ENCODE data around the gene RGSL1. TPM values are rescaled to one million over a fixed set of nuclear protein-coding genes. Genes with fewer than 3 reads are reported as not detected.

RGSL1 gene
- total RNA-seq, 4 donors from 2014 or later: not detected

DNA sequence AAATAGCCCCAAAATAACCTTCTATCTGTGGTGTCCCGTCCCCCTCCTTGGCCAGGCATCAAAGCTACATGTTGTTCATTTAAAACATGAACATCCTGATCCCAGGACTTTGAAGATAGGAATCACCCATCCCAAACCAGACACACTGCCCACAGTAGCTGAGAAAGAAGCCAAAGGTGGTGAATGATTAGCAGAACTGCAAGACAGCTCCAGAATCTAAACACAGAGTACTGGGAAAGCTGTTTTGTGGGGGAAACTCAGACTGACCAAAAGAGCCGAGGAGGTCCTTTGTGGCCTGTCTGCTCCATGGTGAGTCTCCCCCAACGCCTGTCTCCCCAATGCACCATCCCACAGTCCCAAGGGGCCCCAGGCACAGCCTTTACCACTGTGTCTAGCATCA is 42.2 kb upstream of the RGSL1 start:
- Histone ChIP-seq H3K36me3 (no peaks in the 10 kb centered on the region), H3K9me3 (no peaks in the 10 kb centered on the region), H3K27ac (no peak overlapping the region), H3K4me3 (no peak overlapping the region), H3K4me1 (peaks cover 2% of the 10 kb centered on the region), H3K27me3 (peaks cover 8% of the 10 kb centered on the region)
- TF ChIP-seq EP300 (IDR thresholded peaks at IDR 0.05) (no peak), POLR2AphosphoS5 (IDR thresholded peaks at IDR 0.05) (no peak), POLR2A (IDR thresholded peaks at IDR 0.05) (no peak)
- TF ChIP-seq, protein P1, sequence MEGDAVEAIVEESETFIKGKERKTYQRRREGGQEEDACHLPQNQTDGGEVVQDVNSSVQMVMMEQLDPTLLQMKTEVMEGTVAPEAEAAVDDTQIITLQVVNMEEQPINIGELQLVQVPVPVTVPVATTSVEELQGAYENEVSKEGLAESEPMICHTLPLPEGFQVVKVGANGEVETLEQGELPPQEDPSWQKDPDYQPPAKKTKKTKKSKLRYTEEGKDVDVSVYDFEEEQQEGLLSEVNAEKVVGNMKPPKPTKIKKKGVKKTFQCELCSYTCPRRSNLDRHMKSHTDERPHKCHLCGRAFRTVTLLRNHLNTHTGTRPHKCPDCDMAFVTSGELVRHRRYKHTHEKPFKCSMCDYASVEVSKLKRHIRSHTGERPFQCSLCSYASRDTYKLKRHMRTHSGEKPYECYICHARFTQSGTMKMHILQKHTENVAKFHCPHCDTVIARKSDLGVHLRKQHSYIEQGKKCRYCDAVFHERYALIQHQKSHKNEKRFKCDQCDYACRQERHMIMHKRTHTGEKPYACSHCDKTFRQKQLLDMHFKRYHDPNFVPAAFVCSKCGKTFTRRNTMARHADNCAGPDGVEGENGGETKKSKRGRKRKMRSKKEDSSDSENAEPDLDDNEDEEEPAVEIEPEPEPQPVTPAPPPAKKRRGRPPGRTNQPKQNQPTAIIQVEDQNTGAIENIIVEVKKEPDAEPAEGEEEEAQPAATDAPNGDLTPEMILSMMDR (IDR thresholded peaks at IDR 0.05): no peak
- WGBS: 47% methylated on average over 3 of the region's 3 CpGs
- no peak for DNase-seq (ENCODE audit: low spot score in 2 of 2)

DNA sequence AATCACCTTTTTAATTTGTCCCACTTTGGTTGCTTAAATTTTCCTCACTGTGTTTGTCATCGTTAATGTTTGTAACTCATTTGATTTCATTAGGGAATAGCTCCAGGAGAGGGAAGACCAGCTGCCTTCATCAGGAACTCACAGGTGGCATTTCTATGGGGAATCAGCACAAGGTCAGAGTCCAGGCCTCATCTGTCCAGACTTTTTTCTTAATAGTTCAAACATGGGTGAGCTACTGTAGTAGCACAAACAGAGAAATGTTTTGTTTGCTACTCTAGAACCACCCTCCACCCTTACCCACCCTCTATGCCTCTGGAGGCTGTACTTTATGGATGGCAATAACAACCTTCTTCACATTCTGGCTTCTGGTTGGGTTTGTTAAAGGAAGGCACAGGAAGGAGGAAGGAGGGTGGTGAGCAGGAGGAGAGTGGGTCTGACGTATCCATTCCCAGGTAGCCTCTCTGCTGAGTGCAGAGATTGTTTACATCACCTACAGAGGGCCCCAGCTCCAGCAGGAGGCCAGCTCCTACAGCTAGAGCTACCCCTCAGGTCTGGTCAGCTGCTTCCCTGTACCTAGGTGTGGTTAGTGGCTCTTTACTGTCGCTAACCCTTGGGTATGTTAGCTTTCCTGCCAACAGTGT is 41.4 kb upstream of the RGSL1 start:
- Histone ChIP-seq H3K27me3 (peaks cover 8% of the 10 kb centered on the region), H3K4me3 (no peak overlapping the region), H3K36me3 (no peaks in the 10 kb centered on the region), H3K27ac (no peak overlapping the region), H3K4me1 (peaks cover 2% of the 10 kb centered on the region), H3K9me3 (no peaks in the 10 kb centered on the region)
- TF ChIP-seq EP300 (IDR thresholded peaks at IDR 0.05) (no peak), POLR2AphosphoS5 (IDR thresholded peaks at IDR 0.05) (no peak), POLR2A (IDR thresholded peaks at IDR 0.05) (no peak)
- TF ChIP-seq, protein P1 (IDR thresholded peaks at IDR 0.05): no peak
- DNase-seq (ENCODE audit: low spot score in 2 of 2): no peak
- WGBS: 79% methylated on average over 3 of the region's 3 CpGs

DNA sequence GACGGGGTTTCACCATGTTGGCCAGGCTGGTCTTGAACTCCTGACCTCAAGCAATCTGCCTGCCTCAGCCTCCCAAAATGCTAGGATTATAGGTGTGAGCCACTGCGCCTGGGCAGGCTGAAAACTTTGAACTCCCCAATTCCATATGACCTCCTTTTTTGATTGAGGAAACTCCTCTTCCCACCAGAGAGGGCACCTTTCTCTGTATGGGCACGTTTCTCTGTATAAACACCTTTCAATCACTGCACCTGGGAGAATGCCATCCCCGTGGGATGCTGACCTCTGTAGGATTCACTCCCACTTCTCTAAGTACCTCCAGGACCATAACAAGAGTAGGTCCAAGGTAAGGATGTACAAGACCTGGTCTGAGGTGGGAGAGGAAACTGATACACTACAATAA is 39.8 kb upstream of the RGSL1 start:
- no peak overlapping the region for H3K4me3 ChIP-seq
- H3K27ac ChIP-seq: no peak overlapping the region
- H3K9me3 ChIP-seq: no peaks in the 10 kb centered on the region
- peaks cover 8% of the 10 kb centered on the region for H3K27me3 ChIP-seq
- no peak for DNase-seq (ENCODE audit: low spot score in 2 of 2)
- H3K4me1 ChIP-seq: peaks cover 2% of the 10 kb centered on the region
- H3K36me3 ChIP-seq: no peaks in the 10 kb centered on the region
- WGBS: 84% methylated on average over 4 of the region's 4 CpGs
- TF ChIP-seq POLR2AphosphoS5 (IDR thresholded peaks at IDR 0.05) (no peak), EP300 (IDR thresholded peaks at IDR 0.05) (no peak), POLR2A (IDR thresholded peaks at IDR 0.05) (no peak)
- TF ChIP-seq, protein P1 (IDR thresholded peaks at IDR 0.05): no peak

DNA sequence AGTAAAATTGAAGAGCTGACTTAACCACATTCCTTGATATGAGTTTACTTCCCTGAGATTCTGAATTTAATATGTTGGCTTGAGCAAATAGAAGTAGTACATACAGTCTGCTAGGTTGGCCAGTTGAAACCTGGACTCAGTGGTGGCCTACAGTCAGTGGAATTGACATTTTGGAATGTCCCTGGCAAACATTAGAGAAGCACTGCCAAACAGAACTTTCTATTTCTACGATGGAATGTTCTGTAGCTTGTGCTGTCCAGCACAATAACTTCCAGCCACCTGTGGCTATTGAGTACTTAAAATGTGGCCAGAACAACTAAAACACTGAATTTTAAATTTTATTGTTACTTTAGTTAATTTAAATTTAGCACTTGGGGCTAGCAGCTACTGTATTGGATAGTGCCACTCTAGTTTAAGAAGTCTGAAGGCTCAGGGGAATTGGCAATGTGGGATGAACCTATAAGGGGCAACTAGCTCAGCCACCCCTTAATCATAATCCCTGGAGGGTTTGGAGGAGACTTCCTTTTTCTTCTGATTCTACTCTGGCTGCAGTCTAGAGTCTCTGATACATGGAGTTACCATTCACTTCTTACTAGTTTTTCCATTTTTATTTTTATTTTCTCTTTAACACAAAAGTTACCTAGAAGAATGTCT is 39.2 kb upstream of the RGSL1 start:
- H3K27me3 ChIP-seq: peaks cover 14% of the 10 kb centered on the region
- peaks cover 2% of the 10 kb centered on the region for H3K4me1 ChIP-seq
- H3K36me3 ChIP-seq: no peaks in the 10 kb centered on the region
- H3K27ac ChIP-seq: no peak overlapping the region
- WGBS: 30% methylated on average over 1 of the region's 1 CpG
- no peaks in the 10 kb centered on the region for H3K9me3 ChIP-seq
- no peak overlapping the region for H3K4me3 ChIP-seq
- no peak for TF ChIP-seq EP300 (IDR thresholded peaks at IDR 0.05)
- TF ChIP-seq POLR2A (IDR thresholded peaks at IDR 0.05): no peak
- TF ChIP-seq POLR2AphosphoS5 (IDR thresholded peaks at IDR 0.05): no peak
- TF ChIP-seq, protein P1 (IDR thresholded peaks at IDR 0.05): no peak
- no peak for DNase-seq (ENCODE audit: low spot score in 2 of 2)

DNA sequence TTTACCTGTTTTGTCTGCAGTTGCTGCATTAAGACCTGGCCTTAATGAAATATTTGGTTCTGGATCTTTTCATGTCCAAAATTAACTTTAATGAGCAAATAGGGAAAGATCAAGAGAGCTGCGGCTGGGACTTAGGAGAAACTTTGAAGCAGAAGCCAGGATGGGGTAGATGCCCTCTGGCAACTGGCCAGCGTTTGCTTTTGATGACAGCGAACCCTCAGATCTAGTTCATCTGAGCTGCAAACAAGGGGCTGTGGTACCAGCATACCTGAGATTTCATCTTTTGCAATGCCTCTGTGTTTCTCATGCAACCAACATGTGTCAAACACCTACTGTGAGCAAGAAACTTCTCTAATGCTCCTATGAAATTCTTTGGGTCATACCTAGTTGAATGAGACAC is 36.5 kb upstream of the RGSL1 start:
- Histone ChIP-seq H3K4me1 (peaks cover 2% of the 10 kb centered on the region), H3K36me3 (no peaks in the 10 kb centered on the region), H3K27ac (no peak overlapping the region), H3K4me3 (no peak overlapping the region), H3K9me3 (no peaks in the 10 kb centered on the region), H3K27me3 (peaks cover 16% of the 10 kb centered on the region)
- TF ChIP-seq EP300 (IDR thresholded peaks at IDR 0.05): no peak
- no peak for TF ChIP-seq POLR2AphosphoS5 (IDR thresholded peaks at IDR 0.05)
- TF ChIP-seq POLR2A (IDR thresholded peaks at IDR 0.05): no peak
- DNase-seq (ENCODE audit: low spot score in 2 of 2): no peak
- 60% methylated on average over 3 of the region's 3 CpGs for WGBS

Measured in suprapubic skin (tissue), 4 donors.